ENCODE measurements around the gene SPANXA2. TPM values are rescaled to one million over a fixed set of nuclear protein-coding genes. Genes with fewer than 3 reads are reported as not detected.

SPANXA2 gene, protein sequence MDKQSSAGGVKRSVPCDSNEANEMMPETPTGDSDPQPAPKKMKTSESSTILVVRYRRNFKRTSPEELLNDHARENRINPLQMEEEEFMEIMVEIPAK
- total RNA-seq = not detected in 2 replicates

DNA sequence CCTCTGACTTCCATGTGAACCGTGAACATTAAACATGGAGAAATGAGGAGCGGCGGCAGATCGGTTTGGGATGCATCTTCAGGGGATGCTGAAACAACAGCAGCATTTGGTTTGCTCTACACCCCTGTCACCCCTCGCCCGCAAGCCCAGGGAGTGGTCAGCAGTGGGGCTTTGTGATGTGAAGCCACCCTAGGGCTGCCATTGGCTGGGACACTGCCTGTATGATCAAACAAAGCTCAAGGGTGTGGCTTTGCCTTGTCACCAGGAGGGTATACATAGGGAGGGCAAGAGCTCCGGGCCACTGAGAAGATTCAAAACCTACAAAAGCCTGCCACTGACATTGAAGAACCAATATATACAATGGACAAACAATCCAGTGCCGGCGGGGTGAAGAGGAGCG is at the start of gene SPANXA2:
Gene SPANXA2 (plus strand): TSS at position 301 of the 400 bp plus-strand sequence. CDS start 60 bp downstream, at position 361.

DNA sequence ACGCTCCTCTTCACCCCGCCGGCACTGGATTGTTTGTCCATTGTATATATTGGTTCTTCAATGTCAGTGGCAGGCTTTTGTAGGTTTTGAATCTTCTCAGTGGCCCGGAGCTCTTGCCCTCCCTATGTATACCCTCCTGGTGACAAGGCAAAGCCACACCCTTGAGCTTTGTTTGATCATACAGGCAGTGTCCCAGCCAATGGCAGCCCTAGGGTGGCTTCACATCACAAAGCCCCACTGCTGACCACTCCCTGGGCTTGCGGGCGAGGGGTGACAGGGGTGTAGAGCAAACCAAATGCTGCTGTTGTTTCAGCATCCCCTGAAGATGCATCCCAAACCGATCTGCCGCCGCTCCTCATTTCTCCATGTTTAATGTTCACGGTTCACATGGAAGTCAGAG is 4.9 kb upstream of the SPANXA2 start, which contains the start of gene SPANXA1:
Gene SPANXA1 (minus strand): TSS at position 101 of the 400 bp plus-strand sequence. CDS start 60 bp downstream, at position 41.

Other genes starting within 250 kb of the SPANXA2 start
- not detected in 2 replicates for gene SPANXA1, start 5.0 kb upstream of the SPANXA2 start, total RNA-seq
- not detected in 2 replicates for gene SPANXD, start 109.0 kb downstream of the SPANXA2 start, total RNA-seq
- not detected in 2 replicates for gene MAGEC3, start 248.6 kb downstream of the SPANXA2 start, total RNA-seq

Data from mesangial cell (primary cell).